Fibroblast of lung (primary cell): Measurements from ENCODE around the gene CEP192.
A peak's percentile ranks its signal among the peaks of the same experiment; 100 is the strongest.

Source experiments
- CTCF ChIP-seq, 2 donors: IDR thresholded peaks in 1 of 2; conservative IDR thresholded peaks in 1 of 2; 1 replicate in 1 of 2; 2 replicates in 1 of 2; pipeline ENCODE4 v1.5.1; 2011 to 2012; ENCODE audit warnings: low read length in 2 of 2, control low read depth in 1 of 2, inconsistent platforms in 1 of 2, low read depth in 1 of 2, mild to moderate bottlenecking in 1 of 2
- EZH2 ChIP-seq: IDR thresholded peaks from 2 replicates; pipeline ENCODE4 v1.5.1; 2012; ENCODE audit warnings: low read length, control low read depth, mild to moderate bottlenecking; ENCODE audit errors: missing control alignments

- peak; percentile 3 to 39 for TF ChIP-seq CTCF (conservative IDR thresholded peaks at IDR 0.05 in 1 of 2, IDR thresholded peaks at IDR 0.05 in 1 of 2; ENCODE audit: low read depth in 1 of 2, low read length in 2 of 2)
- no peak for TF ChIP-seq EZH2
Measured at GRCh38 chr18:13103366-13103765, 112.2 kb downstream of the CEP192 start.
